Coronary artery (tissue), 2 donors: ENCODE data around the gene GSTM2.

Source experiments
- DNase-seq: peaks from one replicate; pipeline ENCODE4 v3.0.0-alpha.2; 2017; ENCODE audit warnings: low spot score
- H3K27ac ChIP-seq, 2 donors: fragments of 200-600 bp; sonication (generic); one replicate each; pipeline ENCODE4 v1.5.1; 2016 to 2019
- H3K4me3 ChIP-seq: fragments of 200-600 bp; sonication (generic); 2 replicates; pipeline ENCODE4 v1.5.1; 2016; ENCODE audit warnings: mild to moderate bottlenecking, moderate library complexity
- TF ChIP-seq, protein P1 (sequence below): fragments of 200-600 bp; sonication (generic); IDR thresholded peaks from one replicate; pipeline ENCODE4 v1.5.1; 2019; ENCODE audit warnings: antibody characterized with exemption

GSTM2 gene

GRCh38 chr1:109667452-109668122, at the start of gene GSTM2:
Gene GSTM2, plus strand, starts transcription at chr1:109668057. Its CDS starts 59 bp downstream, at chr1:109668116.
- peak within 1 kb of the TSS; percentile 93 for H3K4me3 ChIP-seq
- H3K27ac ChIP-seq, result peak within 1 kb of the TSS; percentile 32 to 82
- TF ChIP-seq, protein P1, sequence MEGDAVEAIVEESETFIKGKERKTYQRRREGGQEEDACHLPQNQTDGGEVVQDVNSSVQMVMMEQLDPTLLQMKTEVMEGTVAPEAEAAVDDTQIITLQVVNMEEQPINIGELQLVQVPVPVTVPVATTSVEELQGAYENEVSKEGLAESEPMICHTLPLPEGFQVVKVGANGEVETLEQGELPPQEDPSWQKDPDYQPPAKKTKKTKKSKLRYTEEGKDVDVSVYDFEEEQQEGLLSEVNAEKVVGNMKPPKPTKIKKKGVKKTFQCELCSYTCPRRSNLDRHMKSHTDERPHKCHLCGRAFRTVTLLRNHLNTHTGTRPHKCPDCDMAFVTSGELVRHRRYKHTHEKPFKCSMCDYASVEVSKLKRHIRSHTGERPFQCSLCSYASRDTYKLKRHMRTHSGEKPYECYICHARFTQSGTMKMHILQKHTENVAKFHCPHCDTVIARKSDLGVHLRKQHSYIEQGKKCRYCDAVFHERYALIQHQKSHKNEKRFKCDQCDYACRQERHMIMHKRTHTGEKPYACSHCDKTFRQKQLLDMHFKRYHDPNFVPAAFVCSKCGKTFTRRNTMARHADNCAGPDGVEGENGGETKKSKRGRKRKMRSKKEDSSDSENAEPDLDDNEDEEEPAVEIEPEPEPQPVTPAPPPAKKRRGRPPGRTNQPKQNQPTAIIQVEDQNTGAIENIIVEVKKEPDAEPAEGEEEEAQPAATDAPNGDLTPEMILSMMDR, result no peak
- DNase-seq, result peak; percentile 96

DNA sequence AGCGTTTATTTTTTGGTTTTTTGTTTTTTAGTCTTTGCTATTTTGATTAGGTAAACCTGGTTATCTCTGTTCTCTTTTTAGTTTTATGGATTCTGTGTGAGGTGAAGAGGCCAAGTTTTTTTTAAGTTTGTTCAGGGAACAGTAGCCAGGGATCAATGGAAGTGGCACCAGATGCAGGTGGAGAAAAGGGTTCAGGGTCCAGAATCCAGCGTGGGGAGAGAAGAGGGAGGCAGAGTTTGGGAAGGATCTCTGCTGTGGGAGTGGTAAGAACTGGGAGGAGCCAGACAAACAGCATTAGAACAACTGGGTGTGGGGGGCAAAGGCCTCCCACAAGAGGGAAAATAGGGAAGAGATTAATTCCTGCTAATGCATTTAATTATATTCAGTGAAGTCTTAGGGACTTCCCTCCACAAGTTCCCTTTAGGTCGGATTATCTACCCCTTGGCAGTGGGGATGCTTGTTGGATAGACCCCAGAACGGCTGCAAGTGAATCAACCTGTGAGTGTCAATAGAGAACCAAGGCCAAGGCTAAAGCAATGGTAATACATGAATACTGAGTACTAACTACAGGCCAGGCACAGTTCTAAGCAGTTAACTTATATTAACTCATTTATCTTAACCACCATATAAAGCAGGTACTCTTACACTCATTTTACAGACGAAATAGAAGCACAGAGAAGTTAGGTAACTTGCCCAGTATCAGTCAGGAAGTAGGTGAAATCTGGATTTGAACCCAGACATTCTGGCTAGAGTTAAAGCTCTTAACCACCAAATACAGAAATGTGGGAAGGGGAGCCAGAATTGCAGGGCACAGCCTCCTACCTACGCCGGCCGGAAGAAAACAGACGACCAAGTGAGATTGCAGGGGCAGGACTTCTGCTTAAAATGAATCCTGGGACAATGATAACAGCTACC, 48.9 kb upstream of the GSTM2 start:
- DNase-seq, result no peak
- H3K27ac ChIP-seq, result peak overlapping the region; percentile 57 to 88
- TF ChIP-seq, protein P1, result no peak
- H3K4me3 ChIP-seq, result peak overlapping the region; percentile 73

- peak within 1 kb of the TSS; percentile 73 for H3K4me3 ChIP-seq
- H3K27ac ChIP-seq, result peak within 1 kb of the TSS; percentile 84 to 88
- TF ChIP-seq, protein P1, result no peak
- DNase-seq, result peak; percentile 87
Measured at GRCh38 chr1:109619576-109620400, 48.1 kb upstream of the GSTM2 start, which contains the start of the genes AMPD2 and GNAT2. Gene AMPD2, plus strand, starts transcription at chr1:109619837. Its CDS starts 1,339 bp downstream, at chr1:109621176. Gene GNAT2, minus strand, starts transcription at chr1:109619616. Its CDS starts 6,746 bp downstream, at chr1:109612870.

- TF ChIP-seq, protein P1, result no peak
Measured at GRCh38 chr1:109620401-109620791, 47.5 kb upstream of the GSTM2 start.

GRCh38 chr1:109620841-109621286, 47.0 kb upstream of the GSTM2 start:
- H3K4me3 ChIP-seq, result peak overlapping the region; percentile 73
- TF ChIP-seq, protein P1, result no peak
- DNase-seq, result peak; percentile 97
- H3K27ac ChIP-seq, result peak overlapping the region; percentile 84 to 88

More at GRCh38 chr1:109620401-109620791, 47.5 kb upstream of the GSTM2 start:
- DNase-seq, result peak; percentile 79
- H3K27ac ChIP-seq, result peak overlapping the region; percentile 84 to 88
- H3K4me3 ChIP-seq, result peak overlapping the region; percentile 73

DNA sequence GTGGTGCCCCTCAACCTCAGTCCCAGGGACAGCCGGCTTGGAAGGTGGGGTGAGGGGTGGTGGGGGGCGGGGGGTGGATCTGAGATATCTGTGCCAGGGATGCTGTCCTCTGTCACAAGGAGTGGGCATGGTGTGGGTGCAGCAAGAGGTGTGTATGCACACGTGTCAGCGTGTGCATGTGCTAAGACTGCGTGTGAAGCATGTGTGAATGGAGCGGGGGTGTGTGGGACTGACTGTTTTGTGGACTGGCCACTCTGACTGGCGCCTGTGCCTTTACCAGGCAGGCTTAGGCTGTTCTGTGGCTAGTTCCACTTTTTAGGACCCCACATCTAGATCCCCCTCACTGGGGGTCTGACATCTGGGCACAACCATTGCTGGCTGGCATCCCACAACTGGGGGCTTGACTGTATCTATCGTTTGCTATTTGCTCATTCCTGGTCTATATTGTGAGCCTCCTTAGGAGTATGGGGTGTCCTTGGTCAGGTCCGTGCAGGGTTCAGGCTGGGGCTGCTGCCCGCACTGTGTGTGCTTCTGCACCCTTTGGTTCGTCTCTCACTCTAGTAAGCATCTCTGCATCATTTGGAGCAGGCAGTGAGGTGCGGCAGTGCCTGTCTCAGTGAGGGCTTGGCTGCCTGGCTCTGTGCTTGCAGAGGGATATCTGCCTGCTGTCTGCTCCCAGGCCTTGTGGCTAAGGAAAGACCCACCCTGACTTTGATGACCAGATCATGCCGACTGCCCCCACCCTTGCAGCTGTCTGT, 46.3 kb upstream of the GSTM2 start:
- DNase-seq, result no peak
- peak overlapping the region; percentile 73 for H3K4me3 ChIP-seq
- peak overlapping the region in 1 of 2 donors; percentile 88 for H3K27ac ChIP-seq
- TF ChIP-seq, protein P1, result no peak
